HepG2 (cell line): Measurements from ENCODE around the gene NELL2.

ENCODE experiments used
- ARNT2 ChIP-seq: sonication (generic); formaldehyde crosslinking; IDR thresholded peaks from 2 replicates; pipeline ENCODE4 v1.8.0; 2022; ENCODE audit warnings: mild to moderate bottlenecking, low read depth, missing genetic modification reagents, moderate library complexity
- CREB1 ChIP-seq, 2 experiments: fragments of 450-650 bp in 1 of 2; IDR thresholded peaks; 2 replicates each; pipeline ENCODE4 v1.6.1; 2016 to 2017; ENCODE audit warnings: control low read depth in 1 of 2, mild to moderate bottlenecking in 1 of 2, missing compliant biosample characterization in 1 of 2, missing genetic modification characterization in 1 of 2
- KLF9 ChIP-seq: IDR thresholded peaks from 2 replicates; pipeline ENCODE4 v1.6.1; 2016; ENCODE audit warnings: low read depth
- NAIF1 ChIP-seq: sonication (generic); formaldehyde crosslinking; IDR thresholded peaks from 2 replicates; pipeline ENCODE4 v1.5.0; 2020; ENCODE audit warnings: mild to moderate bottlenecking, missing genetic modification reagents, borderline replicate concordance
- NR2C2 ChIP-seq: sonication (generic); formaldehyde crosslinking; IDR thresholded peaks from 2 replicates; pipeline ENCODE4 v1.4.0; 2020; ENCODE audit warnings: missing genetic modification reagents, mild to moderate bottlenecking, moderate library complexity, borderline replicate concordance
- PHF20 ChIP-seq: sonication (generic); formaldehyde crosslinking; IDR thresholded peaks from 2 replicates; pipeline ENCODE4 v1.5.0; 2020; ENCODE audit warnings: mild to moderate bottlenecking, missing genetic modification reagents
- POLR2A ChIP-seq, 2 experiments: IDR thresholded peaks; 2 replicates each; pipeline ENCODE4 v1.6.1; 2011; ENCODE audit warnings: low read depth in 2 of 2, low read length in 2 of 2, mild to moderate bottlenecking in 1 of 2, moderate library complexity in 1 of 2; ENCODE audit not compliant: insufficient read depth in 1 of 2
- TAF1 ChIP-seq: sonication (generic); formaldehyde crosslinking; IDR thresholded peaks from 2 replicates; pipeline ENCODE4 v1.4.0; 2020; ENCODE audit warnings: missing genetic modification reagents
- USF2 ChIP-seq, 2 experiments: sonication (generic) in 1 of 2; formaldehyde crosslinking in 1 of 2; IDR thresholded peaks; 2 replicates each; pipeline versions ENCODE4 v1.5.1 to v1.6.1; 2011 to 2020; ENCODE audit warnings: borderline replicate concordance in 1 of 2, low read depth in 1 of 2, low read length in 1 of 2, mild to moderate bottlenecking in 1 of 2, missing genetic modification reagents in 1 of 2, moderate library complexity in 1 of 2
- ZIK1 ChIP-seq: sonication (generic); formaldehyde crosslinking; IDR thresholded peaks from 2 replicates; pipeline ENCODE4 v1.5.0; 2020; ENCODE audit warnings: mild to moderate bottlenecking, low read depth, missing genetic modification reagents, borderline replicate concordance
- ZNF143 ChIP-seq: sonication (generic); formaldehyde crosslinking; IDR thresholded peaks from 2 replicates; pipeline ENCODE4 v1.4.0; 2020; ENCODE audit warnings: missing genetic modification reagents
- ZNF503 ChIP-seq: sonication (generic); formaldehyde crosslinking; IDR thresholded peaks from 2 replicates; pipeline ENCODE4 v1.4.0; 2020; ENCODE audit warnings: missing genetic modification reagents
- ZNF781 ChIP-seq: sonication (generic); formaldehyde crosslinking; IDR thresholded peaks from 2 replicates; pipeline ENCODE4 v1.5.1; 2020; ENCODE audit warnings: borderline replicate concordance, mild to moderate bottlenecking, missing genetic modification reagents; ENCODE audit errors: not compliant biosample characterization
- TF ChIP-seq, protein P1 (sequence below): sonication (generic); formaldehyde crosslinking; IDR thresholded peaks from 2 replicates; pipeline ENCODE4 v1.4.0; 2020; ENCODE audit warnings: missing genetic modification reagents

DNA sequence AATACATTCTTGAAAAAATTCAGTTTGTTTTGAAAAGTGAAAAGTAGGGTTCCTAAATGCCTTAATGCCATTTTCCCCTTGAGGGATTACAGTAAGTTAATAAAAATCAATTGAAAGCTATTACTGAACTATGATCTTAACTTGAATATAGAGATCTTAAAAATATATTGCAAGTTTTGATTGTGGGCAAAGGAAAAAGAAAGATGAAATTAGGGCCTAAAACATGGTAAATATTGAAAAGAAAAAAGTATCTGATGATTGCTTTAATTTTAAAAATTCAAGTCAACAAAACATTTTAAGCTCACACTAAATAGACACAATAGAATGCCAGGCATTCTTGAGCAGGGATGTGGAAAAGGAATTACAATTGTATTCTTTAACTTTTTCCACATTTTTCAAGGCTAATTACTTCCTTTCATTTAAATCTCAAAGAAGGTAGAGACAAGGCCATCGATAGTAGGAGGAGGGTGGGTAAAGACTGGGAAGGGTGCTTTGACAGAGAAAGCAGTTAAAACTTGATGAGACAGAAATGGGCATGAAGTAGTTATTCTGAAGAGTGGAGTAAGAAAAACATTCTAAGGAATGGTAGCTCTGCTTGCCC lies 294.4 kb downstream of the NELL2 start:
- TF ChIP-seq CREB1 (IDR thresholded peaks at IDR 0.05), result no peak
- TF ChIP-seq CREB1 (CRISPR knock-in tag; IDR thresholded peaks at IDR 0.05), result no peak
- no peak for TF ChIP-seq ZNF143 (CRISPR knock-in tag)
- TF ChIP-seq PHF20, result no peak
- TF ChIP-seq ZNF503, result no peak
- no peak for TF ChIP-seq ZIK1 (CRISPR knock-in tag)
- TF ChIP-seq ZNF781 (CRISPR knock-in tag), result no peak
- no peak for TF ChIP-seq KLF9 (CRISPR knock-in tag)
- no peak for TF ChIP-seq NR2C2 (CRISPR knock-in tag)
- TF ChIP-seq TAF1, result no peak
- no peak for TF ChIP-seq USF2 (IDR thresholded peaks at IDR 0.05; ENCODE audit: low read depth, low read length)
- TF ChIP-seq USF2 (CRISPR knock-in tag; IDR thresholded peaks at IDR 0.05; ENCODE audit: borderline replicate concordance), result no peak
- TF ChIP-seq ARNT2, result no peak
- no peak for TF ChIP-seq POLR2A (IDR thresholded peaks at IDR 0.05; ENCODE audit: insufficient read depth in 1 of 2, low read depth in 2 of 2, low read length in 2 of 2)
- TF ChIP-seq, protein P1, sequence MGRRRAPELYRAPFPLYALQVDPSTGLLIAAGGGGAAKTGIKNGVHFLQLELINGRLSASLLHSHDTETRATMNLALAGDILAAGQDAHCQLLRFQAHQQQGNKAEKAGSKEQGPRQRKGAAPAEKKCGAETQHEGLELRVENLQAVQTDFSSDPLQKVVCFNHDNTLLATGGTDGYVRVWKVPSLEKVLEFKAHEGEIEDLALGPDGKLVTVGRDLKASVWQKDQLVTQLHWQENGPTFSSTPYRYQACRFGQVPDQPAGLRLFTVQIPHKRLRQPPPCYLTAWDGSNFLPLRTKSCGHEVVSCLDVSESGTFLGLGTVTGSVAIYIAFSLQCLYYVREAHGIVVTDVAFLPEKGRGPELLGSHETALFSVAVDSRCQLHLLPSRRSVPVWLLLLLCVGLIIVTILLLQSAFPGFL, result no peak
- TF ChIP-seq NAIF1 (CRISPR knock-in tag), result no peak
